Panc1 (cell line): ENCODE results near the gene S1PR1. TPM values are rescaled to one million over a fixed set of nuclear protein-coding genes. Genes with fewer than 3 reads are reported as not detected.

Source experiments
- ATAC-seq: fragments of 200-7000 bp; cut with Tn5 transposase; 2 replicates; pipeline ENCODE4 v1.9.1; 2020; ENCODE audit warnings: mild to moderate bottlenecking, moderate library complexity
- BruUV-seq: library from RNA; stranded (reverse); fragments of 400-500 nt; replicated peaks from 2 replicates; lab custom pipeline; 2021; lab: Mats Ljungman, UMichigan
- CTCF ChIA-PET: fragments of 300-600 bp; sonication (Branson Sonifier 250); formaldehyde crosslinking; loops from one replicate; lab custom pipeline; 2022; ENCODE audit warnings: antibody characterized with exemption; lab: Charles Lee
- POLR2A ChIA-PET: fragments of 300-600 bp; sonication (Branson Sonifier 250); formaldehyde crosslinking; loops from one replicate; lab custom pipeline; 2022; ENCODE audit warnings: antibody characterized with exemption; lab: Charles Lee
- DNase-seq: peaks from one replicate; pipeline ENCODE4 v3.0.0-alpha.2; 2010; ENCODE audit warnings: low read depth, low spot score
- H3K27ac ChIP-seq: 2 replicates; pipeline ENCODE4 v1.5.1; 2011; ENCODE audit warnings: mild to moderate bottlenecking, low read length, inconsistent platforms
- H3K27me3 ChIP-seq: fragments of 200-500 bp; sonication (Bioruptor generic); 2 replicates; pipeline ENCODE4 v1.6.0; 2014; ENCODE audit warnings: low read length, inconsistent platforms; ENCODE audit not compliant: control insufficient read depth, insufficient read depth
- H3K36me3 ChIP-seq: fragments of 200-500 bp; sonication (Bioruptor generic); 2 replicates; pipeline ENCODE4 v1.5.1; 2014; ENCODE audit warnings: inconsistent platforms, mild to moderate bottlenecking, low read length, moderate library complexity; ENCODE audit not compliant: control insufficient read depth, insufficient read depth
- H3K4me1 ChIP-seq: 2 replicates; pipeline ENCODE4 v1.5.1; 2011; ENCODE audit warnings: inconsistent platforms, mild to moderate bottlenecking, low read length, moderate library complexity; ENCODE audit not compliant: control insufficient read depth, insufficient read depth
- H3K4me3 ChIP-seq, 2 experiments: 2 replicates each; pipeline ENCODE4 v1.5.1; 2011 to 2012; ENCODE audit warnings: low read depth in 2 of 2, low read length in 2 of 2, mild to moderate bottlenecking in 2 of 2, inconsistent platforms in 1 of 2, moderate library complexity in 1 of 2
- H3K9me3 ChIP-seq: fragments of 200-500 bp; sonication (Bioruptor generic); 2 replicates; pipeline ENCODE4 v1.5.1; 2014; ENCODE audit warnings: low read depth, mild to moderate bottlenecking, inconsistent platforms, low read length, moderate library complexity; ENCODE audit not compliant: control insufficient read depth, insufficient read depth
- POLR2AphosphoS5 ChIP-seq: IDR thresholded peaks from 2 replicates; pipeline ENCODE4 v1.6.1; 2012; ENCODE audit warnings: mild to moderate bottlenecking, low read depth, low read length, moderate library complexity
- SIN3A ChIP-seq: IDR thresholded peaks from 2 replicates; pipeline ENCODE4 v1.6.1; 2012; ENCODE audit warnings: low read depth, mild to moderate bottlenecking, low read length, moderate library complexity, borderline replicate concordance; ENCODE audit not compliant: insufficient read depth
- TCF7L2 ChIP-seq: IDR thresholded peaks from 2 replicates; pipeline ENCODE4 v1.6.1; 2011; ENCODE audit warnings: mild to moderate bottlenecking, low read depth, low read length, inconsistent platforms
- in situ Hi-C: cut with HindIII; loops from 2 replicates; pipeline ENCODE4 v1.10.0; 2016; ENCODE audit warnings: low sequenced_read_pairs, low pct_unique_long_range_greater_than_20kb
- intact Hi-C: fragments of 100-400 bp; cut with micrococcal nuclease; formaldehyde crosslinking; loops from one replicate; pipeline ENCODE4 v1.10.0; 2022; ENCODE audit not compliant: unreplicated experiment
- total RNA-seq: library from RNA; stranded (reverse); gene quantifications from one replicate; pipeline ENCODE4 v1.2.1, GENCODE V29; 2021; ENCODE audit not compliant: unreplicated experiment
- TF ChIP-seq, protein P1 (sequence below): fragments of 450-650 bp; IDR thresholded peaks from 2 replicates; pipeline ENCODE4 v1.5.1; 2017; ENCODE audit warnings: mild to moderate bottlenecking
- TF ChIP-seq, protein P2 (sequence below), 2 experiments: IDR thresholded peaks; 2 replicates each; pipeline ENCODE4 v1.6.1; 2011 to 2012; ENCODE audit warnings: low read depth in 2 of 2, control low read depth in 1 of 2, low read length in 1 of 2, mild to moderate bottlenecking in 1 of 2, moderate library complexity in 1 of 2; ENCODE audit not compliant: insufficient read depth in 1 of 2

S1PR1 gene
- total RNA-seq, 1 experiment from 2014 or later = 0.41 TPM

DNA sequence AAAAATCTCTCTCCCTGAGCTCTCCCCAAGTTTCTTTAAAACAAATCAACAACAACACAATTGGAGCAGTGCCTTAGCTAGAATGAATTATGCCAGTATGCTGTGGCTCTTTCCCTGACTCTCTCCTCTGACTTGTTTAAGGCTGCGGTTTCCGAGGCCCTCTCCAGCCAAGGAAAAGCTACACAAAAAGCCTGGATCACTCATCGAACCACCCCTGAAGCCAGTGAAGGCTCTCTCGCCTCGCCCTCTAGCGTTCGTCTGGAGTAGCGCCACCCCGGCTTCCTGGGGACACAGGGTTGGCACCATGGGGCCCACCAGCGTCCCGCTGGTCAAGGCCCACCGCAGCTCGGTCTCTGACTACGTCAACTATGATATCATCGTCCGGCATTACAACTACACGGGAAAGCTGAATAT lies 1.9 kb downstream of the S1PR1 start:
- TF ChIP-seq SIN3A = no peak
- TF ChIP-seq, protein P1, sequence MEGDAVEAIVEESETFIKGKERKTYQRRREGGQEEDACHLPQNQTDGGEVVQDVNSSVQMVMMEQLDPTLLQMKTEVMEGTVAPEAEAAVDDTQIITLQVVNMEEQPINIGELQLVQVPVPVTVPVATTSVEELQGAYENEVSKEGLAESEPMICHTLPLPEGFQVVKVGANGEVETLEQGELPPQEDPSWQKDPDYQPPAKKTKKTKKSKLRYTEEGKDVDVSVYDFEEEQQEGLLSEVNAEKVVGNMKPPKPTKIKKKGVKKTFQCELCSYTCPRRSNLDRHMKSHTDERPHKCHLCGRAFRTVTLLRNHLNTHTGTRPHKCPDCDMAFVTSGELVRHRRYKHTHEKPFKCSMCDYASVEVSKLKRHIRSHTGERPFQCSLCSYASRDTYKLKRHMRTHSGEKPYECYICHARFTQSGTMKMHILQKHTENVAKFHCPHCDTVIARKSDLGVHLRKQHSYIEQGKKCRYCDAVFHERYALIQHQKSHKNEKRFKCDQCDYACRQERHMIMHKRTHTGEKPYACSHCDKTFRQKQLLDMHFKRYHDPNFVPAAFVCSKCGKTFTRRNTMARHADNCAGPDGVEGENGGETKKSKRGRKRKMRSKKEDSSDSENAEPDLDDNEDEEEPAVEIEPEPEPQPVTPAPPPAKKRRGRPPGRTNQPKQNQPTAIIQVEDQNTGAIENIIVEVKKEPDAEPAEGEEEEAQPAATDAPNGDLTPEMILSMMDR = peak; percentile 91
- TF ChIP-seq TCF7L2 = no peak
- no peak for TF ChIP-seq POLR2AphosphoS5
- TF ChIP-seq, protein P2, sequence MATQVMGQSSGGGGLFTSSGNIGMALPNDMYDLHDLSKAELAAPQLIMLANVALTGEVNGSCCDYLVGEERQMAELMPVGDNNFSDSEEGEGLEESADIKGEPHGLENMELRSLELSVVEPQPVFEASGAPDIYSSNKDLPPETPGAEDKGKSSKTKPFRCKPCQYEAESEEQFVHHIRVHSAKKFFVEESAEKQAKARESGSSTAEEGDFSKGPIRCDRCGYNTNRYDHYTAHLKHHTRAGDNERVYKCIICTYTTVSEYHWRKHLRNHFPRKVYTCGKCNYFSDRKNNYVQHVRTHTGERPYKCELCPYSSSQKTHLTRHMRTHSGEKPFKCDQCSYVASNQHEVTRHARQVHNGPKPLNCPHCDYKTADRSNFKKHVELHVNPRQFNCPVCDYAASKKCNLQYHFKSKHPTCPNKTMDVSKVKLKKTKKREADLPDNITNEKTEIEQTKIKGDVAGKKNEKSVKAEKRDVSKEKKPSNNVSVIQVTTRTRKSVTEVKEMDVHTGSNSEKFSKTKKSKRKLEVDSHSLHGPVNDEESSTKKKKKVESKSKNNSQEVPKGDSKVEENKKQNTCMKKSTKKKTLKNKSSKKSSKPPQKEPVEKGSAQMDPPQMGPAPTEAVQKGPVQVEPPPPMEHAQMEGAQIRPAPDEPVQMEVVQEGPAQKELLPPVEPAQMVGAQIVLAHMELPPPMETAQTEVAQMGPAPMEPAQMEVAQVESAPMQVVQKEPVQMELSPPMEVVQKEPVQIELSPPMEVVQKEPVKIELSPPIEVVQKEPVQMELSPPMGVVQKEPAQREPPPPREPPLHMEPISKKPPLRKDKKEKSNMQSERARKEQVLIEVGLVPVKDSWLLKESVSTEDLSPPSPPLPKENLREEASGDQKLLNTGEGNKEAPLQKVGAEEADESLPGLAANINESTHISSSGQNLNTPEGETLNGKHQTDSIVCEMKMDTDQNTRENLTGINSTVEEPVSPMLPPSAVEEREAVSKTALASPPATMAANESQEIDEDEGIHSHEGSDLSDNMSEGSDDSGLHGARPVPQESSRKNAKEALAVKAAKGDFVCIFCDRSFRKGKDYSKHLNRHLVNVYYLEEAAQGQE (IDR thresholded peaks at IDR 0.05; ENCODE audit: insufficient read depth in 1 of 2, low read depth in 2 of 2, low read length in 1 of 2) = no peak
- in situ Hi-C loops = no loop called here
- H3K27ac ChIP-seq = no peak overlapping the region
- H3K9me3 ChIP-seq = no peaks in the 10 kb centered on the region
- intact Hi-C loops = loop anchor here (2.0 kb wide), 1 partner anchor 318 kb away; no protein-coding TSS in a partner anchor
- DNase-seq (peak; percentile 52), ATAC-seq (peak; percentile 86)
- no TSS peak for BruUV-seq
- H3K4me3 ChIP-seq = no peak overlapping the region
- no peaks in the 10 kb centered on the region for H3K36me3 ChIP-seq
- H3K27me3 ChIP-seq = peaks cover 5% of the 10 kb centered on the region
- CTCF ChIA-PET = interaction anchor here (0.7 kb wide), 2 partner anchors 59 to 806 kb away, joined by 3 to 4 read pairs; no protein-coding TSS in a partner anchor
- POLR2A ChIA-PET = interaction anchor here (0.7 kb wide), 1 partner anchor 124 kb away, joined by 5 read pairs; no protein-coding TSS in a partner anchor
- H3K4me1 ChIP-seq = no peaks in the 10 kb centered on the region

DNA sequence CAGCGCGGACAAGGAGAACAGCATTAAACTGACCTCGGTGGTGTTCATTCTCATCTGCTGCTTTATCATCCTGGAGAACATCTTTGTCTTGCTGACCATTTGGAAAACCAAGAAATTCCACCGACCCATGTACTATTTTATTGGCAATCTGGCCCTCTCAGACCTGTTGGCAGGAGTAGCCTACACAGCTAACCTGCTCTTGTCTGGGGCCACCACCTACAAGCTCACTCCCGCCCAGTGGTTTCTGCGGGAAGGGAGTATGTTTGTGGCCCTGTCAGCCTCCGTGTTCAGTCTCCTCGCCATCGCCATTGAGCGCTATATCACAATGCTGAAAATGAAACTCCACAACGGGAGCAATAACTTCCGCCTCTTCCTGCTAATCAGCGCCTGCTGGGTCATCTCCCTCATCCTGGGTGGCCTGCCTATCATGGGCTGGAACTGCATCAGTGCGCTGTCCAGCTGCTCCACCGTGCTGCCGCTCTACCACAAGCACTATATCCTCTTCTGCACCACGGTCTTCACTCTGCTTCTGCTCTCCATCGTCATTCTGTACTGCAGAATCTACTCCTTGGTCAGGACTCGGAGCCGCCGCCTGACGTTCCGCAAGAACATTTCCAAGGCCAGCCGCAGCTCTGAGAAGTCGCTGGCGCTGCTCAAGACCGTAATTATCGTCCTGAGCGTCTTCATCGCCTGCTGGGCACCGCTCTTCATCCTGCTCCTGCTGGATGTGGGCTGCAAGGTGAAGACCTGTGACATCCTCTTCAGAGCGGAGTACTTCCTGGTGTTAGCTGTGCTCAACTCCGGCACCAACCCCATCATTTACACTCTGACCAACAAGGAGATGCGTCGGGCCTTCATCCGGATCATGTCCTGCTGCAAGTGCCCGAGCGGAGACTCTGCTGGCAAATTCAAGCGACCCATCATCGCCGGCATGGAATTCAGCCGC lies 2.5 kb downstream of the S1PR1 start:
- no peak; the same call in 1 of the 2 replicates for ATAC-seq
- no peak for DNase-seq
- H3K4me1 ChIP-seq = no peaks in the 10 kb centered on the region
- no peak for TF ChIP-seq POLR2AphosphoS5
- TF ChIP-seq TCF7L2 = no peak
- TF ChIP-seq SIN3A = no peak
- TF ChIP-seq, protein P1 = peak; percentile 67
- CTCF ChIA-PET = interaction anchor here (0.7 kb wide), 2 partner anchors 60 to 807 kb away, joined by 3 to 4 read pairs; no protein-coding TSS in a partner anchor
- no peaks in the 10 kb centered on the region for H3K9me3 ChIP-seq
- BruUV-seq = no TSS peak
- no peak overlapping the region for H3K4me3 ChIP-seq
- intact Hi-C loops = loop anchor here (2.0 kb wide), 1 partner anchor 319 kb away; no protein-coding TSS in a partner anchor
- no peak overlapping the region for H3K27ac ChIP-seq
- peaks cover 9% of the 10 kb centered on the region for H3K27me3 ChIP-seq
- POLR2A ChIA-PET = interaction anchor here (0.7 kb wide), 1 partner anchor 125 kb away, joined by 5 read pairs; no protein-coding TSS in a partner anchor
- no peaks in the 10 kb centered on the region for H3K36me3 ChIP-seq
- in situ Hi-C loops = no loop called here
